Brain microvascular endothelial cell (primary cell): ENCODE results near the gene HILPDA.
"Not testable (repeated sequence)": the region's sequence is repeated elsewhere in the genome, so short reads cannot be mapped to it uniquely, and the experiment has no call there.

ENCODE experiments used
- DNase-seq: peaks from one replicate; pipeline ENCODE4 v3.0.0-alpha.2; 2020
- H3K27ac ChIP-seq: fragments of 250-450 bp; sonication (Bioruptor Pico); 2 replicates; pipeline ENCODE4 v1.5.1; 2020; ENCODE audit warnings: mild to moderate bottlenecking, moderate library complexity
- H3K27me3 ChIP-seq: fragments of 250-450 bp; sonication (Bioruptor Pico); replicated peaks from 2 replicates; pipeline ENCODE4 v1.5.1; 2020; ENCODE audit warnings: mild to moderate bottlenecking
- H3K36me3 ChIP-seq: fragments of 250-450 bp; sonication (Bioruptor Pico); replicated peaks from 2 replicates; pipeline ENCODE4 v1.5.1; 2020; ENCODE audit warnings: mild to moderate bottlenecking
- H3K4me3 ChIP-seq: 2 replicates; pipeline ENCODE4 v1.5.1; 2011; ENCODE audit warnings: low read depth, mild to moderate bottlenecking, control low read depth, low read length, moderate library complexity
- in situ Hi-C: cut with HindIII; loops from 2 replicates; pipeline ENCODE4 v1.10.0; 2017; ENCODE audit warnings: low sequenced_read_pairs, low pct_ligation_motif_present

The HILPDA gene

DNA sequence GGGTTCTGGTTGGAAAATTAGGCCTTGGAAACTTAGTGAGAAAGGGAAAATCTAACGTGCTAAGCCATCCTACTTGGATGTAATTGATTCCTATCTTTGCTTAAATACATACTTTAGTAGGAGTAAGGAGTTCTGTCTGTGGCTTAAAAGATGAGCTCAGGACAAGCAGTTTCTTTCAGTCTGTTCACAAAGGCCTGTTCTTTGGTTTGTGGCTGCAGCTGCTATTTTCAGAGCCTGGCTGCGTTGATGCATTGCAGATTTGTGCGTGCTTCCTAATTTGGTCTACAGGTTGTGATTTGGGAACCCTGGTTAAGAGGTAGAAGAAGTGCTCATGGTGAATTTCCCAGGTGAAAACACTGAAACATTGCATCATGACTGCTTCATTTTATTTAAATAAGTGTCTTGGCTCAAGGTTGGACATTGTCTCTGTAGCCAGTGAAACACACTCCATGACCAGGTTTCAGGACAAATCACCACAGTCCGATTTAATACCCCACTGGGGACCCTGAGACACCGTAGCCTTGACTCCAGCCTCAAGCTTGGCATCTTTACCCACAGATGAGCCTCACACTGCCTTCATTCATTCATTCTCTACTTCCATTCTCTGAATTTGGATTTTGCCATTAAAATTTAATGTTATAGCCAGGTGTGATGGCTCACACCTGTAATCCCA lies 51.8 kb downstream of the HILPDA start:
- H3K27ac ChIP-seq, H3K27me3 ChIP-seq, H3K4me3 ChIP-seq, in situ Hi-C loops, H3K36me3 ChIP-seq, DNase-seq: not testable (repeated sequence)
